ENCODE measurements around the gene BEX4.

GRCh38 chrX:103240155-103240554 lies 25.2 kb downstream of the BEX4 start:
- TF ChIP-seq GATA2 (IDR thresholded peaks at IDR 0.05; ENCODE audit: low read depth, low read length) (no peak), GATA3 (IDR thresholded peaks at IDR 0.05; ENCODE audit: low read depth, low read length) (no peak)

All from SH-SY5Y (cell line).